ENCODE measurements around the gene BAG1.

The BAG1 gene

GRCh38 chr9:33242609-33243134 lies 21.8 kb downstream of the BAG1 start:
- TF ChIP-seq, protein P1, sequence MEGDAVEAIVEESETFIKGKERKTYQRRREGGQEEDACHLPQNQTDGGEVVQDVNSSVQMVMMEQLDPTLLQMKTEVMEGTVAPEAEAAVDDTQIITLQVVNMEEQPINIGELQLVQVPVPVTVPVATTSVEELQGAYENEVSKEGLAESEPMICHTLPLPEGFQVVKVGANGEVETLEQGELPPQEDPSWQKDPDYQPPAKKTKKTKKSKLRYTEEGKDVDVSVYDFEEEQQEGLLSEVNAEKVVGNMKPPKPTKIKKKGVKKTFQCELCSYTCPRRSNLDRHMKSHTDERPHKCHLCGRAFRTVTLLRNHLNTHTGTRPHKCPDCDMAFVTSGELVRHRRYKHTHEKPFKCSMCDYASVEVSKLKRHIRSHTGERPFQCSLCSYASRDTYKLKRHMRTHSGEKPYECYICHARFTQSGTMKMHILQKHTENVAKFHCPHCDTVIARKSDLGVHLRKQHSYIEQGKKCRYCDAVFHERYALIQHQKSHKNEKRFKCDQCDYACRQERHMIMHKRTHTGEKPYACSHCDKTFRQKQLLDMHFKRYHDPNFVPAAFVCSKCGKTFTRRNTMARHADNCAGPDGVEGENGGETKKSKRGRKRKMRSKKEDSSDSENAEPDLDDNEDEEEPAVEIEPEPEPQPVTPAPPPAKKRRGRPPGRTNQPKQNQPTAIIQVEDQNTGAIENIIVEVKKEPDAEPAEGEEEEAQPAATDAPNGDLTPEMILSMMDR (IDR thresholded peaks at IDR 0.05; ENCODE audit: low read depth, low read length, missing control alignments): no peak
- H3K4me3 ChIP-seq (ENCODE audit: low read depth, low read length): no peak overlapping the region
- in situ Hi-C loops (cut with HindIII; ENCODE audit: low sequenced_read_pairs): no loop called here
- DNase-seq (ENCODE audit: low read depth): no peak

DNA sequence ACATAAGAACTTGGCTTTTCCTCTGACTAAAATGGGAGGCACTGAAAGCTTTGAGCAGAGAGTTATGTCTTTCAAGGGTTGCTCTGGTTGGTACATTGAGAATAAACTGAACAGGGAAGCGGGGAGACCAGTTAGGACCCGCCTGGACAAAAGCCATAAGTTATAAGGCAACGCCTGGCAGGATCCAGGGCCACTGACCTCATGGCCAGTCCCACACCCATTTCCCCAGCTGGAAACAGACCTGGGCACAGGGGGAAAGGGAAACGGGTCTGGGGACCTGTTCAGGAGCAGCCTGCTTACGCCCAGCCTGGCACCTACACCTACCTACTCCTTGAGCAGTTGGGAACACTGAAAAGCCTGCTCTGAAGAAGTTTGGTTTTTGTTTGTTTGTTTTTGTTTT lies 23.2 kb downstream of the BAG1 start:
- in situ Hi-C loops (cut with HindIII; ENCODE audit: low sequenced_read_pairs): no loop called here
- no peak overlapping the region for H3K4me3 ChIP-seq (ENCODE audit: low read depth, low read length)
- DNase-seq (ENCODE audit: low read depth): no peak
- TF ChIP-seq, protein P1 (IDR thresholded peaks at IDR 0.05; ENCODE audit: low read depth, low read length, missing control alignments): no peak

DNA sequence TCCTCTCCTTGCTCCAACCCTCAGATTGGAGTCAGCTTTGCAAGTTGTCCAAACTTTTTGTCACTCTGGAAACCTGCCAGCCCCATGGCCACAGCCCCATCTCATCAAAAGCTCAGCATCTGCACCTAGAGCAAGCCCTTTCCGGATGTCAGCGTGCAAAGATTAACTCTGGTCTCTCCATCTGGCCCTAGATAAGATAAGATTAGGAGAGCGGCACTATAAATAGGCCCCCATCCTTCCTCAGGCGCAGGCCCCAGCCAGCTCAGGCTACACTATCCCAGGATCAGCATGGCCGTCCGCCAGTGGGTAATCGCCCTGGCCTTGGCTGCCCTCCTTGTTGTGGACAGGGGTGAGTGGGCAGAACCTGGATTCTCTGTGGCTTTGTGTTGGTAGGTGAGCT lies 24.6 kb downstream of the BAG1 start, which contains the start of gene SPINK4:
TSS of gene SPINK4 (plus strand) at position 247 of the 400 bp plus-strand sequence. CDS start at position 289, 42 bp downstream.
- in situ Hi-C loops (cut with HindIII; ENCODE audit: low sequenced_read_pairs): no loop called here
- DNase-seq (ENCODE audit: low read depth): no peak
- H3K4me3 ChIP-seq (ENCODE audit: low read depth, low read length): no peak within 1 kb of the TSS
- TF ChIP-seq, protein P1 (IDR thresholded peaks at IDR 0.05; ENCODE audit: low read depth, low read length, missing control alignments): no peak

DNA sequence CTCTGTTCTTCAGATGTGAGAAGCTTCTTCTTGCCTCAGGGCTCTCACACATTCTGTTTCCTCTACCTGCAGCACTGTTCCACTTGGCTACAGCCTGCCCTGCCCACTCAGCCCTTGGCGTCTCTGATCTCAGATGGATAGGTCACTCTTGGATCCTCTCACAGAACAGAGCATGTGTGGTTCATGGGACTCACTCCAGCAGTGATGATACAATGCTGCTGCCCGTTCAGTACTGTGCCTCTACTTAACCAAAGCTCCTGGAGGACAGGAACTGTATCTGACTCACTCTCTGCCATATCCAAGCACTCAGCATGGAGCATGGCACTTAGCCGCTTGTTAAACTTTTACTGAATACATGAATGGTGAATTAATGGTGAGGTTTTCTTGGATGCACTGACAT lies 27.9 kb downstream of the BAG1 start:
- TF ChIP-seq, protein P1 (IDR thresholded peaks at IDR 0.05; ENCODE audit: low read depth, low read length, missing control alignments): no peak
- H3K4me3 ChIP-seq (ENCODE audit: low read depth, low read length): no peak overlapping the region
- no peak for DNase-seq (ENCODE audit: low read depth)
- in situ Hi-C loops (cut with HindIII; ENCODE audit: low sequenced_read_pairs): no loop called here

DNA sequence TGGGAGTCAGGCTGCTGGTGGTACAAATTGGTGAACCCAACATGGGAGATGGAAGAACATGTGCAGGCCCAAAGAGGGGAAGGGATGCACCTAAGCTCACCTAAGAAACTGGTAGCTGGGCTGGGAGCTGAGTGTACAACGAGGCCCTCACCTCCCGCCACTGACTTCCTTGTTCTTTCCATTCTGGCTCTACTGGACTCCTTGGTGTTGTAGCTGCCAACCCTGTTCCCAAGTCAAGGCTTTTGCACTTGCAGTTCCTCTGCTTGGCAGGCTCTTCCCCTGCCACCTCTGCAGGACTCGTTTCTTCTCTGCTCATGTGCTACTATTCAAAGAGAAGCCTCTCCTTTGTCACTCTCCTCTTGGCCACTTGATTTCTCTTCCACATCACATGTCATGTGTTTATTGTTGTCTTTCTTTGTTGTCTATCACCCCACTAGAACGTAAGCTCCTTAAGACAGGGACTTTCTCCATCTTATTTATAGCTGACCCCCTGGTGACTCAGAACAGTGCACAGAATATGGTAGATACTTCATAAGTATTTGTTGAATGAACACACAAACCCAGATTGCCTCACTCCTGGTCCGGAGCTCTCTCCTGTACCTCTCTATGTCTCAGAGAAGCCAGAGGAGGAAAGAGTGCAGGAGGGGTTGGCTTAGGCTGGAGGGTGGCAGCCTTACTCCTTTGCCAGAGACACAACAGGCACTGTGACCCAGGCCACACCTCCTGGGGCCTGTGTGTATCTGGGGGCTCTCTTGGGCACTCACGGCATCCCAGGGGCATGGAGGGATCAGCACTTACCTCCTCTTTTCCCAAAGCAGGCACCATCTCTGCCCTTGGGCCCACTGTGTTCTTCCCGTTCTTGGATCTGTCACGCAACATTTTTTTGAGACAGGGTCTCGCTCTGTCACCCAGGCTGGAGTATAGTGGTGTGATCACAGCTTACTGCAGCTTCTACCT lies 29.7 kb downstream of the BAG1 start:
- H3K4me3 ChIP-seq (ENCODE audit: low read depth, low read length): no peak overlapping the region
- no peak for DNase-seq (ENCODE audit: low read depth)
- TF ChIP-seq, protein P1 (IDR thresholded peaks at IDR 0.05; ENCODE audit: low read depth, low read length, missing control alignments): no peak
- in situ Hi-C loops (cut with HindIII; ENCODE audit: low sequenced_read_pairs): no loop called here

DNA sequence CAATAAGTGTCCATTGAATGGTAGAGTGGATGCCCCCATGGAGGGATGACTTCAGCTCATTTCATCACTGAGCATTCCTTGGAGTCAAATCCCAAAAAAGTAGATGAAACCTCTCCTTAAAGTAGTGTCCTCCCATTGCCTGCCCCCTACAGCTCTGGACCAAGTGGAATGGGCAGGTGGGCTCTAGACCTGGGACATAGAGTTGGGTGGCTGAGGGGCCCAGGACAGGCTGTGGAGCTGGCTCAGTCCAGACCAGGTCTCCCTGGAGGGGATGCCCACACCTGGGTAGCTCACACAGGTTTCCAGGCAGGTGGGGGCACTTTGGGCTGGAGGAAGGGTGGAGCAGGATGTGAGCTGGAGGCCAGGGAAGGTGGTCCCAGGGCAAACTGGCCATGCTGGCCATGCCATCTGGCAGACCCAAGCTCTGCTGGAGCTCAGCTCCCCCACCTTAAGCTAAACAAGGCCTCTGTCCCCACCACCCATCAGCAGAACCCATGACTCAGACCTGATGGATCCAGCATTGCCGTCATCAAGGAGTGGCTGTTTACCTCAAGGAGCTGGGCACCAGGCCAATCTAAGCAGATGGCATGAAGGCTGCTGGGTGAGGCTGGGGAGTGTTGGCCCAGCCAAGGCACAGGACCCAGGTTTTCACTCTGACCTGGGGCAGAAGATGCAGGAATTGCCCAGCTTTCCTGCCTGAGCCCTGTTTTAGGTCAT lies 30.7 kb downstream of the BAG1 start:
- TF ChIP-seq, protein P1 (IDR thresholded peaks at IDR 0.05; ENCODE audit: low read depth, low read length, missing control alignments): no peak
- in situ Hi-C loops (cut with HindIII; ENCODE audit: low sequenced_read_pairs): no loop called here
- DNase-seq (ENCODE audit: low read depth): peak; percentile 67
- no peak overlapping the region for H3K4me3 ChIP-seq (ENCODE audit: low read depth, low read length)
